Parathyroid adenoma (tissue), 2 donors: ENCODE data around the gene TAP1.

Experiments
- H2AFZ ChIP-seq: fragments of 300-600 bp; sonication (generic); one replicate; pipeline ENCODE4 v1.7.0; 2017; ENCODE audit warnings: antibody characterized with exemption, mild to moderate bottlenecking
- H3K27ac ChIP-seq: fragments of 300-600 bp; sonication (generic); one replicate; pipeline ENCODE4 v1.7.0; 2017
- H3K27me3 ChIP-seq: fragments of 300-600 bp; sonication (generic); one replicate; pipeline ENCODE4 v1.7.0; 2017; ENCODE audit warnings: low read length; ENCODE audit not compliant: control insufficient read depth, insufficient read depth
- H3K36me3 ChIP-seq: fragments of 300-600 bp; sonication (generic); one replicate; pipeline ENCODE4 v1.7.0; 2017; ENCODE audit warnings: low read length; ENCODE audit not compliant: control insufficient read depth, insufficient read depth
- H3K4me1 ChIP-seq: fragments of 300-600 bp; sonication (generic); one replicate; pipeline ENCODE4 v1.7.0; 2017; ENCODE audit warnings: control low read depth
- H3K4me2 ChIP-seq: fragments of 300-600 bp; sonication (generic); one replicate; pipeline ENCODE4 v1.7.0; 2017; ENCODE audit warnings: low read length
- H3K4me3 ChIP-seq: fragments of 300-600 bp; sonication (generic); one replicate; pipeline ENCODE4 v1.7.0; 2017; ENCODE audit warnings: low read depth, low read length
- H3K79me2 ChIP-seq: fragments of 300-600 bp; sonication (generic); one replicate; pipeline ENCODE4 v1.7.0; 2017; ENCODE audit warnings: control low read depth
- H3K9ac ChIP-seq: fragments of 300-600 bp; sonication (generic); one replicate; pipeline ENCODE4 v1.7.0; 2017; ENCODE audit warnings: mild to moderate bottlenecking
- H3K9me3 ChIP-seq: fragments of 300-600 bp; sonication (generic); one replicate; pipeline ENCODE4 v1.7.0; 2017; ENCODE audit warnings: low read length; ENCODE audit not compliant: control insufficient read depth
- TF ChIP-seq, protein P1 (sequence below): fragments of 300-600 bp; sonication (generic); IDR thresholded peaks from one replicate; pipeline ENCODE4 v1.7.0; 2017; ENCODE audit warnings: antibody characterized with exemption, mild to moderate bottlenecking
- donor health status: primary hyperparathyroidism.

Gene TAP1

DNA sequence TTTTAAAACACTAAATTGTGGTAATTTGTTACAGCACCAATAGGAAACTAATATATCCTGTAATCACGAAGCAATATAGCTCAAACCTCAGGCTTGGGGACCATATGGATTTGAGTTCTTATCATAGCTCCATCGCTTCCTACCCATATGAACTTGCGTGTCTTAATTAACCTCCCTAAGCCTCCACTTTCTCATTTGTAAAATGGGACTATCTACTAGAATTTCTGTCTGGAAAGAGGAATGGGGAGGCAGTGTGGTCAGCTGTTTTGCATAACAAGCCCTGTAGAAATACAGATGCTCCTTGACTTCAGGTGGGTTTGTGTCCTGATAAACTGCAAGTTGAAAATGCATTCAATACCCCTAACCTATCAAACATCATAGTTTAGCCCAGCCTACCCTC, 53.8 kb downstream of the TAP1 start:
- TF ChIP-seq, protein P1, sequence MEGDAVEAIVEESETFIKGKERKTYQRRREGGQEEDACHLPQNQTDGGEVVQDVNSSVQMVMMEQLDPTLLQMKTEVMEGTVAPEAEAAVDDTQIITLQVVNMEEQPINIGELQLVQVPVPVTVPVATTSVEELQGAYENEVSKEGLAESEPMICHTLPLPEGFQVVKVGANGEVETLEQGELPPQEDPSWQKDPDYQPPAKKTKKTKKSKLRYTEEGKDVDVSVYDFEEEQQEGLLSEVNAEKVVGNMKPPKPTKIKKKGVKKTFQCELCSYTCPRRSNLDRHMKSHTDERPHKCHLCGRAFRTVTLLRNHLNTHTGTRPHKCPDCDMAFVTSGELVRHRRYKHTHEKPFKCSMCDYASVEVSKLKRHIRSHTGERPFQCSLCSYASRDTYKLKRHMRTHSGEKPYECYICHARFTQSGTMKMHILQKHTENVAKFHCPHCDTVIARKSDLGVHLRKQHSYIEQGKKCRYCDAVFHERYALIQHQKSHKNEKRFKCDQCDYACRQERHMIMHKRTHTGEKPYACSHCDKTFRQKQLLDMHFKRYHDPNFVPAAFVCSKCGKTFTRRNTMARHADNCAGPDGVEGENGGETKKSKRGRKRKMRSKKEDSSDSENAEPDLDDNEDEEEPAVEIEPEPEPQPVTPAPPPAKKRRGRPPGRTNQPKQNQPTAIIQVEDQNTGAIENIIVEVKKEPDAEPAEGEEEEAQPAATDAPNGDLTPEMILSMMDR: no peak
- Histone ChIP-seq H3K9ac (no peak overlapping the region), H3K27ac (no peak overlapping the region), H3K4me2 (no peak overlapping the region), H2AFZ (no peak overlapping the region), H3K79me2 (no peaks in the 10 kb centered on the region), H3K27me3 (no peaks in the 10 kb centered on the region), H3K4me3 (no peak overlapping the region), H3K36me3 (no peaks in the 10 kb centered on the region), H3K4me1 (no peaks in the 10 kb centered on the region), H3K9me3 (no peaks in the 10 kb centered on the region)

- TF ChIP-seq, protein P1: no peak
- no peak overlapping the region for H3K4me2 ChIP-seq
- no peak overlapping the region for H3K4me3 ChIP-seq
- H3K27ac ChIP-seq: no peak overlapping the region
- no peaks in the 10 kb centered on the region for H3K9me3 ChIP-seq
- H3K27me3 ChIP-seq: no peaks in the 10 kb centered on the region
- H3K36me3 ChIP-seq: no peaks in the 10 kb centered on the region
- H3K4me1 ChIP-seq: no peaks in the 10 kb centered on the region
- H3K79me2 ChIP-seq: no peaks in the 10 kb centered on the region
- no peak overlapping the region for H2AFZ ChIP-seq
- H3K9ac ChIP-seq: no peak overlapping the region
Measured at GRCh38 chr6:32799168-32799567, 54.3 kb downstream of the TAP1 start.

- Histone ChIP-seq H3K9me3 (no peaks in the 10 kb centered on the region), H3K79me2 (no peaks in the 10 kb centered on the region), H3K4me1 (no peaks in the 10 kb centered on the region), H3K27ac (no peak overlapping the region), H3K4me3 (no peak overlapping the region), H3K36me3 (no peaks in the 10 kb centered on the region), H3K9ac (no peak overlapping the region), H2AFZ (no peak overlapping the region), H3K4me2 (peak overlapping the region; percentile 55), H3K27me3 (no peaks in the 10 kb centered on the region)
- TF ChIP-seq, protein P1: peak; percentile 92
Measured at GRCh38 chr6:32796848-32797776, 56.4 kb downstream of the TAP1 start.
